Stimulated activated CD8-positive, alpha-beta memory T cell treated with anti-CD3 and anti-CD28 coated beads, Interleukin-2, amount 100 ng/mL, for 48 hours (primary cell): ENCODE data around the gene STK16.

Source experiments
- DNase-seq, 2 donors: peaks; one replicate each; pipeline ENCODE4 v3.0.0-alpha.2; 2020; ENCODE audit warnings: low read depth in 2 of 2

STK16 gene

DNA sequence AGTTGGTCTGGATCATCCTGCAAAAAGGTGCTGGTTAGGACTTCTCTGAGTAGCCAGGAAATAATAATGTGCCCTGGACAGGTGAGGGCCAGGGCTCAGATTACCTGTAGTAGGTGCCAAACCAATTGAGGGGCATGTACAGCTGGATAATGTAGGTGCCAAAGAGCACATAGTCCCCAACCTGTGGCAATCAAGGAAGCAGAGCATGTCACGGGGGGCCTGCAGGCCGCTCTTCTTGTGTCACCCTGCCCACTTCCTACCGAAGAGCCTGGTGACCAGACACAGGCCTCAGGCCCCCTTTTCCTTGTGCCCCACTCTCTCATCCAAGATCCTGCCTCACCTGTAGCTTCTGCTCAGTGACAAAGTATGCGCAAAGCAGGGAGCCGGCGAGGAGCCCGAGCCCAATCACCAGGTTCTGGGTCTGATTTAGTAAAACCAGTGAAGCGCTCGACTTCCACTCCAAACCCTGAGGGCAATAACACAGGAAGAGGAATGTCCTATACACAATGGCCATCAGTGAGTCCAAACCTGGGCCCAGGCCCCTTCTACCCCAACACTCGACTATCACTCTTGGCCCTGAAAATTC is 31.7 kb upstream of the STK16 start:
- no peak for DNase-seq

DNA sequence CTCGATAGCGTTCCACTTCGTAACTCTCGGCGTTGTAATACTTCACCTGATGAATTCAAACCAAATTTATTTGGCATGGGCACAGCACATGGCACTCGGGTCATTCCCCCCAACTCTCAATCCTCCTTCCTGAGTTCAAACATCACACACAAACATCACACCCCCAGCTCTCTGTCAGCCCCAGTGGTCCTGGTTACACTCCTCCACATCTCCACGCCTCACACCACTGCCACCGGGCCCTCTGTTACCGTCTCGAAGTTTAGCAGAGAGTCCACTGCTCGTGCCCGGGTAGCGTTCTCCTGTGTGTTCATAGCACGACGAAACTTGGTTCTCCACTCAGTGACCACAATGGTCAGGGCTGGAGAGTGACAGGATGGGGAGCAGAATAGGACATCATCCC is 31.1 kb upstream of the STK16 start:
- DNase-seq, result no peak

- no peak for DNase-seq
Observed at GRCh38 chr2:219214786-219215185, 30.5 kb upstream of the STK16 start.

DNA sequence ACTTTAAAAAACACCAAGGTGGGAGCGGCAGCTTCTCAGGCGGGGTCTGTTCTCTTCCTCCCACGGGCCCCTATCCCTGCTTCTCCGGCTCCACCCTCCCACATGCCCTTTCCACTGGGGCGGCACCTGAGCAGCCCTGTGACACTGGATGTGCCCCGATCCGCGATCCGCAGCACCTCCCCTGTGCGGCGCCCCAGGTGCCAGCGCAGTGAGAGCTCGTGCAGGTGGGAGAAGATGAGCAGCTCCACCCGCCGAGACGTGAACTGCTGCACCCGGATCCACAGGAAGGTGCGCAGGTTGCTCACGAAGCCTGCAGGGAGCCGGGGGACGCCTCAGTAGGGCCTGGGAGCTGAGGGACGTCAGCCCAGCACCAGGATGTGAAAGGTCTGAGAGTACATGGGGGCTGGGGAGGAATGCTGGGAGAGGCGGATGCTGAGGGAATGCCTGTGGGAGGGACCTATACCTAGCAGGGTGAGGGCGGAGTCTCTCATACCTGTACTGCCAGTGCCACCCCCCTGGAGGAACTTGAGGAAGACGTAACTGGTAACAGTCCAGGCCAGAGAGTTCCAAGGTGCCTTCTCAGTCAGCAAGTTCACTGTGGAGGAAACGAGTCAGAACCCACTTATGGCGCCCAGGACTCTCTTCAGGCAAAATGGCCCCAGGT is 29.3 kb upstream of the STK16 start:
- no peak for DNase-seq

DNA sequence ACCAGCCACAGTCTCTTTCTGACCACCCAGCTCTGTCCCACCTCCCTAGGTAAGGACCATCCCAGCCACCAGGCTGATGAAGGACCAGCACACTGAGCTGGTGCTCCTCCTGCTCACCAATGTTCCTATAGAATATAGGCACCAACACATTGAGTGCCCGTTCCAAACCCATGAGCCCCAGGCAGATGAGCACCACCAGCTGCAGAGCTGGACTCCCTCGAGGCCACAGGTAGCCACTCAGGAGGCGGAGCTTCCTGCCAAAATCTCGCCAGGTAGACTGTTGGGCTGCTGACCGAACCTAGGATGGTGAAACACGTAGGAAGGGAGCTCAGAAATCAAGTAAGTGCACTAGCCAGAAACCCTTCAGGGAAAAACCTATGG is 28.8 kb upstream of the STK16 start:
- no peak for DNase-seq

DNA sequence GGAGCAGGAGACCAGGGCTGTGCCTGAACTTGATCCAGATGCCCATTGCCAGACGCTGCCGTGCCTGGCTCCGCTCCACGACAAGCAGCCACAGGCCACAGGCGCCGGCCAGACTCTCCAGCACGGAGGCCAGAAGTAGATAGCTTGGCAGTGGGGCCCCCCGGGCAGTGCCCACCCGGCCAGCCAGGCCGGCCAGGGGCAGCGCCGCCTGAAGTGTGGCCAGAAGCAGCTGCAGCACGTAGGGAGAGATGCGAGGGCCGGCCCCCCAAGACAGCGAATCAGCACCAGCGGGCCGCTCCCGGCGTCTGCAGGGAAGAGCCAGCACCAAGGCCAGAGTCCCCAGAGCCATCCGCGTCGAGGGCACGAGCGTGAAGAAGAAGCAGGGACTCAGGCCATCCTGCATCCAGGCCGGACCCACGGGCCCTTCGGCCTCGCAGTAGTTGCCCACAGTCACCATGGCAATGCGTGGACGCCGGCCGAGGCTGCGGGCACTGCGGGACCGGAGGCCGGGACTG is 27.0 kb upstream of the STK16 start:
- peak; percentile 7 to 8 for DNase-seq

GRCh38 chr2:219218732-219219701 is 26.3 kb upstream of the STK16 start, which contains the start of gene ABCB6:
Gene ABCB6 (minus strand): TSS chr2:219218958. CDS start chr2:219218673, 285 bp downstream.
- DNase-seq, result peak; percentile 83 to 87

DNA sequence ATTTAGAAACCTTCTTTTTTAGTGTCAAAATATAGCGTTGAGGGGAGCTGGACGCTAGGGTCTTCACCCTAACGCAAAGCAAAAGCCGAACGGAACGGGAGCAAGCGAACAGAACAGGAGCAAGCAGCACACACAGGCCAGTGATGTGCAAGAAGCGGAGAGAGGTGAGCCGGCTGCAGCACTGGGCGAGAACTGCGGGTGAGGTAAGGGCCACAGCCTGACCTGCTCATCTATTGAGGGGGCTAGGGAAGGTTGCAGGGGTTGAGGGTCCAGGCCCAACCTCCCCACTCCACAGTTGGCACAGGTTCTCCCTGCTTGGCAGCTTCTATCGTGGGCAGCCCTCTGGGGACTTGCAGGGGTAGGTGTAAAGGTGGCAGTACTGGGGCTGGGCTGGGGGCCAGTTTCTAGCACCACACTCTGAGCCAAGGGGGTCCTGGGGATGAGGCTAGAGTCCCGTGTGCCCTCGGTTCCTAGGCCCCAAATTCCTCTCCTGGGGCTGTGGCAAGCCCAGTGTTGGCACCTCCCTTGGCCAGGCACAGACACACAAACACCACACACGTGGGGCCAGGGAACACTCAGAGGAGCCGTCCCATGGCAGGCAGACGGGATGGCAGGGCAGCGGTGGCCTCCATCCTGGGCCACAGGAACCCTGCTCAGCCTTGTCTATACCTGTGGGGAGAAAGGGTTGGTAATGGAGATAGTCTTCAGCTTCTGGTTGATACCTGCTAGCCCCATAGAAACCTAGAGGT is 25.3 kb upstream of the STK16 start:
- DNase-seq, result no peak

DNA sequence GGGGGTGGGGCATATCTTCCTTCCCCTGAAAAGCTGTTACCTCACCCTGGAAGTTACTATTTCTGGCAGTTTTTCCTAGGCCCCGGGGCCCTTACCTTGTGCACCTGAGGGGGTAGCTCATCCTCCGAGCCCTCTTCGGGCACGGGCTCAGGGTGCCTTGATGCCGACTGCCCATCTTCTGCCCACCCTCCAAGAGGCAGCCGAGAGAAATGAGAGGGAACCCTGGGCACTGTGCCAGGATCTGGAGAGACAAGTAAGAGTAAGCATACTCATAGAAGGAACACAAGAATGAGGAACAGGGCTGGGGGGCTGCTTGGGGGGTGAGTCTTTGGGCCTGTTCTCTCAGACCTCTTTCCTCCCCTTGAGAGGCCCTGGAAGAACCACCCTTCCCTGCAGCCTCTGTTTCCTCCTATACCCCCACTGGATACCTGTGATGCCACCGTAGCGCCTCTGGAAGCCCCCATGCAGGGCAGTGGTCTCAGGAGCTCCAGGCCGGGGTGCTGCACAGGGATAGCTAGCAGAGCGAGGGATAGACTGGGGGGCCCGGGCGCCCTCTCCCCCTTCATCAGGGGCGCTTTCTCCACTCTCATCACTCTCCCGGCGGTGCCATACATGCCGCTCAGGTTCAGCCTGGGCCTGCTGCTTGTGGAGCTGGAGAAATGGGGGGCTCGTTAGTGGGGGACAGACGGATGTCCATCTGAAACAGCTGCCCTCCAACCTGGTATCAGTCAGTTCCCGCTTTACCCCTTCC is 24.5 kb upstream of the STK16 start:
- DNase-seq, result no peak

DNA sequence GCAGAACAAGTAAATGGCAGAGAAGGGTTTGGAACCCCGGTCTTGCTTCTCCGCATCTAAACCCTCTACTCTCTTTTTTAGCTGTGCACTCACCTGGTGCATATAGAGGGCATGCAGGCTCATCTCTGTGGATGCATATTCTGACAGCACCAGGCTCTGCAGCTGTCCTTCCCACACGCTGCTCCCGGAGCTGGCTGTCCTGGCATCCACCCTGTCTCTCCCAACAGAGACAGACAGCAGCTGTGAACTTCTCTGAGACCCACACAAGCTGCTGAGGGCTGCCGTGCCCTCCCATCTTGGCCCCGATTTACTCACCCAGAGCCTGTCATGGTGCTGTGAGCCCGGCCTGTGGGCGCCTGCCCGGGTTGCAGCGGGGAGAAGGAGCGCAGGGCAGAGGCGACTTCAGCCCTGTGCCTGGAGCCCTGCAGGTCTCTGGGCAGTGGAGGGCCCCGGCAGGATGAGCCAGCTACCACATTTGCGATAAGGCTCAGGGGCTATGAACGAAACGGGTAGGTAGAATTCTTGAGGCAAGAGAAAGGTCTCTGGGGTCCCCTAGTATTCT is 23.2 kb upstream of the STK16 start:
- no peak for DNase-seq

- no peak for DNase-seq
Observed at GRCh38 chr2:219223831-219224610, 21.3 kb upstream of the STK16 start.

GRCh38 chr2:219225350-219225749 is 19.9 kb upstream of the STK16 start:
- no peak for DNase-seq

DNA sequence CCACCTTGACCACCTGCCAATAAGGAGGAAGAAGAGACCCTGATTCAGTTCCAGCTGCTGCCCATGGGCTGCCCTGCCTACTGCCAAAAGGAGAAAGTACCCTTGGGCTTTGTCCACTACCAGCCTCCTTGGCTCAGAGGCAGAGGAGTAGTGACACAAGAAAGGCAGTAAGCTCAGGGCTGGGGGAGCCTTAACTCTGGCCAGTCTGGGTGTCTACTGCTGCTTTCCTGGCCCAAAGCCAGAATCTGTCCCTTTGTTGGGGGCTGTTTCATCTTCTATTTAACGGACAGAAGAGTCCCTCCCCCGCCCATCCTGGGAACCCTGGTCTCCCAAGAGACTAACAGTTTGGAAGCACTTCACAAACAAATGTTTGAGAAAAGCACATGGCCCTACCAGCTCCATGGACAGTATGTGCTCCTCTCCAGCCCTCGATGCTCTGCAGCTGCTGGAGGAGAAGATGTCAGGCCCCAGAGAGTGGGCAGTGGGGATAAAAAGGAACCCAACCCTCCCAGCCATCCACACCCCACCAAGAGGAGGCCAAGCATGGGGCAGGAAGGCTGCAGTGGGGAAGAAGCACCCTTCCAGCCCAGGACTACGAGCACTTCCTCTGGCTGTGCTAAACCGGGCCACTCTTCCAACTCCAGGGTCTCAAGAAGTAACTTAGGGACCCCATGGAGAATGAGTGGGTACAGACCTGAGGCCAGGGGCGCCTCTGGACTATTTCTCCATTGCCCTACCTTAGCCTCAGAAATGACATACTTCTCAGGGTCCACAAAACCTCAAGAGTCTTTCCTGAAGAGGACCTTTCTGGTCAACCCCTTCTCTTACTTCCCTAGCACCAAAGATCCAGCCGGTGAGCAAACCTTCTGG is 17.0 kb upstream of the STK16 start:
- DNase-seq, result no peak

DNA sequence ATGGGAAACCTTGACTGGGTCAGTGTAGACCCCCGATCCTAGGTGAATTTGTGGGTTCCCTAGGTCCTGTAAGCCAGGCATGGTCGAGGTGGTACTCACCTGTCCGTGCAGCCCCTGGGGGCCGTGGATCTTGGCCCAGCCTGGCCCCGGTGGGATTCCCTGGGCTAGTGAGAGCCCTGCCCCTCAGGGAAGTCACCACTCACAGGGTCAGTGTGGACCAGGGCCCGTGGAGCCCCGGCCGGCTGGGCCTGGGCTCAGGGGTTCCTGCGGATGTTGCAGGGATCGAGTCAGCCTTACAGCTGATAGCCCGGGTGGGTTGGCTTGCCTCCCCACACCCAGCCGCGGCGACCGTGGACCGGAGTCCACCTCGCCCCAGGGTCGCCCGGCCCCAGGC is 16.4 kb upstream of the STK16 start:
- DNase-seq, result no peak

DNA sequence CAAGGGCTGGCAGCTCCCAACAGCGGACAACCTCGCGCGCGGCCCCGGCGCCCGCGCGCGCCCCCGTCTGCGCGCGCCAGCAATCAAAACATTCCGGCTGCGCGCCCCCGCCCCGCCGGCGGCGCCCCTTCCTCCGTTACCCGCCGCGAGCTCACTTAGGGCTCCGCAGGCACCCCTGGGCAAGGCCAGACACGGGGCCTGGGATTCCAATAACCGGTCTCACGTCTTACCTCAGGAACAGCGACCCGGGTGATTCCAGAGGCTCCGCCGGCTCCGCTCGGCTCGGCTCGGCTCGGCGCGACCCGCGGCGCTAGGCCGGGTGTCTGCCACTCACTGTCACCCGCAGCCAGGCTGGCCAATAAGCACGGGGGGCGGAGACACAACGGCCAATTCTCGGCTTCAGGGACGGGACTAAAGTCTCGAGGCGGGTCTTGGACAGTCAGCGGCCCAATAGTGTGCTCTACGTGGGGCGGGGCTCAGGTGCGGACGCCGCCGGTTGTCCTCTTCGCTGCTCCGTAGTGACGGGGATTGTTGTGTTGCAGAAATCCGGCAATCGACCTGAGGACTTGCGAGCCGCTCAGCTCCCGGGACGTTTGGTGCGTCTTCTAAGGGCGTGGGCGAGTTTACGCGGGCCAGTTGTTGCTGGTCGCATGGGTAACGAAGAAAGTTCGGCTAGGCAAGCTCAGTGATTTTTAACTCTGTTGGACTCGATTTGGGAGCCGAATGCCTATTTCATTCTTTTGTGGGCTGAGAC is 15.8 kb upstream of the STK16 start, which contains the start of the genes ANKZF1 and ATG9A:
Gene ANKZF1, plus strand, starts transcription at position 502 of the 754 bp plus-strand sequence. CDS start 452 bp downstream, outside the sequence.
Gene ATG9A, minus strand, starts transcription at position 332 of the 754 bp plus-strand sequence. CDS start 1,612 bp downstream, outside the sequence.
- DNase-seq, result peak; percentile 95 to 97

DNA sequence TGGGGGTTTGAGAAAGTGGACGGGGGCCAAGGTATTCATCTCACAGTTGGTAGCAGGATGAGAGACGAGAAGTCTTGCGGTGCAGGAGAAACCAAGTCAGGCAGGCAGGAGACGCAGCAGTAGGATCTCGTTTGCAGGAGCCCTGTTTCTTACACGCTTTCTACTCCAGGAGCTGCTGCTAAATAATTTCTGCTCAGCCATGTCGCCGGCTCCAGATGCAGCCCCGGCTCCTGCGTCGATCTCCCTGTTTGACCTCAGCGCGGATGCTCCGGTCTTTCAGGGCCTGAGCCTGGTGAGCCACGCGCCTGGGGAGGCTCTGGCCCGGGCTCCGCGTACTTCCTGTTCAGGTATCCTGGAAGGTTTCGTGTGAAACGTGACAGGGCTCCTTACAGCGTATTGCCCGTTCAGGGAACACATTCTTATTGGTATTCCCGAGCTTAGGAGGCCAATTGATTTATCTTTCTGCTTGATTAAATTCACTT is 15.2 kb upstream of the STK16 start:
- no peak for DNase-seq

GRCh38 chr2:219234331-219234730 is 10.9 kb upstream of the STK16 start:
- no peak for DNase-seq
